Measurements from ENCODE around the gene MOGAT3.

MOGAT3 gene, protein sequence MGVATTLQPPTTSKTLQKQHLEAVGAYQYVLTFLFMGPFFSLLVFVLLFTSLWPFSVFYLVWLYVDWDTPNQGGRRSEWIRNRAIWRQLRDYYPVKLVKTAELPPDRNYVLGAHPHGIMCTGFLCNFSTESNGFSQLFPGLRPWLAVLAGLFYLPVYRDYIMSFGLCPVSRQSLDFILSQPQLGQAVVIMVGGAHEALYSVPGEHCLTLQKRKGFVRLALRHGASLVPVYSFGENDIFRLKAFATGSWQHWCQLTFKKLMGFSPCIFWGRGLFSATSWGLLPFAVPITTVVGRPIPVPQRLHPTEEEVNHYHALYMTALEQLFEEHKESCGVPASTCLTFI

DNA sequence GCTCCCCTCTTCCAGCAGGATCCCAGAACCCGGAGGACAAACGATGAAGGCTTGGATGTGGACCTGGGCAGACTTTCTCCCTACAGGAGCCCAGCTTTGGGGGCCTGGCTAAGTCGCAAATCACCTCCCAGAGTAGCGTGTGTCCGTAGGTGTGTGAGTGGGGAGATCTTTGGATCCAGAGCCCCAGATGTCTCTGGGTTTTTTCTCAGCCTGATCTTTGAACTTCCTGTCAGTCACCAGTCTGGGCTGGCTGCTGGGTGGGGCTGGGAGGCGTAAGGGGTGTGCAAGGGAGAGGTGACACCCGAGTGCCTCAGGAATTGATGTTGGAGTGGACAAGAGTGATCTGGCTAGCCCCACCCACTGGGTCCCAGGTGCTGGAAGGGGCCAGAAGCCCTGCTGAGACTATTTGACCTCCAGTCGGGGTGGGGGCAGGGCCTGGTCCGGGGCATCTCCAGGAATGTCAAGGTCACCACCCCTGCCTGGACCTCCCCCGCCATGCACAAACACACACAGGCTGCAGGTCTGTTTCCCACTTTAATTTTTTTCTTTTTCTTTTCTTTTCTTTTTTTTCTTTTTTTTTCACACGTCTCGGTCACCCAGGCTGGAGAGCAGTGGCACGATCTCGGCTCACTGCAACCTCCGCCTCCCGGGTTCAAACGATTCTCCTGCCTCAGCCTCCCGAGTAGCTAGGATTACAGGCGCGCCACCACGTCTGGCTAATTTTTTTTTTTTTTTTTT, at the start of gene MOGAT3:
MOGAT3 (minus strand) TSS at position 175 of the 738 bp plus-strand sequence. CDS start 182 bp downstream, outside the sequence.
- DNase-seq, result no peak

DNA sequence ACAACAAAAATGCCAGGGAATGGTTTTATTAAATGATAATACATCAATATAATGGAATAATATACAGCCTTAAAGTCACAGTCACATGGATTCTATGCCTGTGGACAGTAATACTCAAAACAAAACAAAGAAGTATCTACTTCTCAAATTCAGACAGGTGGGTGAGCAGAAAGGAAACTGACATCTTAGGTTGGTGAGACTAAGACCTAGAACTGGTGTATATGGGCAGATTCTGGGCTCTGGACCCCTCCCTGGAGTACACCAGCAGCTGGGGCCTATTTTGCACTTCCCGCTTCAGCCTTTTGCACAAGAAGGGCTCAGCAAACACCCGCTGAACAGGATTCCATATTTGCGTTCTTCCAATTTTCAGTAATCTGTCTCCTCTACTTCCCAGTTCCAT, 49.5 kb upstream of the MOGAT3 start:
- no peak for DNase-seq

DNA sequence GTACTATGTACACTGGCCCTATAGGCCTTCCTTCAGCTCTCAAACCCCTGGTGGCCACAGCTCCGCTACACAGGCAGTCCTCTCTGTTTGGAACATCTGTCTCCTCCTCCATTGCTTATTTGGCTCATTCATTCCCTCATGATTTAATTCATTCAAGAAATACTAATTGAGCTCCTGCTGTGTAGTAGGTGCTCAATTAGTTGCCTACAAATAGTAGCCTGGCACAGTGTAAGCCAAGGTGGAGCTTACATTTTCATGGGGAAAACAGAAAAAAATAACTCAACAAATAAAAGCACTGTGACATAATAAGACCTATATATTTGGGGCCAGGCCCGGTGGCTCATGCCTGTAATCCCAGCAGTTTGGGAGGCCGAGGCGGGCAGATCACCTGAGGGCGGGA, 47.4 kb upstream of the MOGAT3 start:
- no peak for DNase-seq

DNA sequence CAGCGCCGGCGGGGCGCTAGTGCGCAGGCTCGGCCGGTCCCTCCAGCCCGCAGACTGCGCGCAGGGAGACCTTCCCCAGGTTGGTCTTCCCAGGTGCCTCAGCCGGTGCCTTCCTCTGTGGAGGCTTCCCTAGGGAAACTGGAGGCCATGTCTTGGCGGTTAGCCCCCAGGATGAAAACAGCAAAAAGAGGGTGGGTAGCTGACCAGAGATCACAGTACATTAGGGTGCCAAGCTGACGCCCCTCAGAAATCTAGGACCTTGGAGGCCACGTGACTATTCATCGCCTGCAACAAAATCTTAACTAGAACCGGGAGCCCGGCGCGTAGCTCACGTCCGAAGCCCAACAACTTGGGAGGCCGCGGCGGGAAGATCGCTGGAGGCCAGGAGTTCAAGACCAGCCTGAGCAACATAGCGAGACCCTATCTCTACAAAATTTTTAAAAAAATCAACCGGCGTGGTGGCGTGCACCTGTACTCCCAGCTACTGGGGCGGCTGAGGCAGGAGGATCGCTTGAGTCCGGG, 44.4 kb upstream of the MOGAT3 start:
- no peak for DNase-seq

DNA sequence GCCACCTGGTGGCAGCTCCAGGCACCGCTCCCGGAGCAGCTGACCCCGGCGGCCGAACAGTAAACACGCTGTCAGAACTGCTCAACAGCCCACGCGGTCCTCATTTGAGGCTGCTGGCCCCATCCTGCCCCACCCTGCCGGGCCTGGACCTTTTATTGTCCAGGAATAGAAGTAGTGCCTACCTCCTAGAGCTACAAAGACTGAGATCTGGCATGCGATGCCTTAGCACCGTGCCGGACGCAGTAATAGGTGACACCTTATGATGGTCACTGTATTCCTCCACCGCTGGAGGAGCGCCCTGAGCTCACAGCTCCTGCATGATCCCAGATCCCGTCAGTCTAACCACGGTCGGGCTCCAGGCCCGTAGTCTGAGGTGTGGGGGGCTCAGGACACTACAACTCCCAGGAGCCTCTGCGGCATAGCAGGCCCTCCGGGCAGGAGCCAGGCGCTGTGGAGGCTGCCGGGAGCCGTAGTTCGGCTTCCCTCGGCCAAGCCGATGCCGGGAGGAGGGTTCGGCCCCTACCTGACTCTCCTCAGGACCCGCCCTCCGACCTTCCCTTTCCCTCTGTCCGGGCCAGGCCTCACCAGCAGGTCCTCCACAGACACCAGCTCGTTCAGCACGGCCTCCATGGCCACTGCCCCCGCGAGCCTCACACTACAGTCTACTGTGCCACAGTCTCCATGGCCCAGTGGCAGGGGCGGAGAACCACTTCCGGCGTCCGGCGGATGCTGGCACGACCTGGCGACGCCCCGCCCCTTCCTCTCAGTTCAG, 43.7 kb upstream of the MOGAT3 start, which contains the start of gene FIS1:
FIS1 (minus strand) TSS at position 707 of the 772 bp plus-strand sequence; CDS start at position 630, 77 bp downstream.
- DNase-seq, result peak; percentile 85

DNA sequence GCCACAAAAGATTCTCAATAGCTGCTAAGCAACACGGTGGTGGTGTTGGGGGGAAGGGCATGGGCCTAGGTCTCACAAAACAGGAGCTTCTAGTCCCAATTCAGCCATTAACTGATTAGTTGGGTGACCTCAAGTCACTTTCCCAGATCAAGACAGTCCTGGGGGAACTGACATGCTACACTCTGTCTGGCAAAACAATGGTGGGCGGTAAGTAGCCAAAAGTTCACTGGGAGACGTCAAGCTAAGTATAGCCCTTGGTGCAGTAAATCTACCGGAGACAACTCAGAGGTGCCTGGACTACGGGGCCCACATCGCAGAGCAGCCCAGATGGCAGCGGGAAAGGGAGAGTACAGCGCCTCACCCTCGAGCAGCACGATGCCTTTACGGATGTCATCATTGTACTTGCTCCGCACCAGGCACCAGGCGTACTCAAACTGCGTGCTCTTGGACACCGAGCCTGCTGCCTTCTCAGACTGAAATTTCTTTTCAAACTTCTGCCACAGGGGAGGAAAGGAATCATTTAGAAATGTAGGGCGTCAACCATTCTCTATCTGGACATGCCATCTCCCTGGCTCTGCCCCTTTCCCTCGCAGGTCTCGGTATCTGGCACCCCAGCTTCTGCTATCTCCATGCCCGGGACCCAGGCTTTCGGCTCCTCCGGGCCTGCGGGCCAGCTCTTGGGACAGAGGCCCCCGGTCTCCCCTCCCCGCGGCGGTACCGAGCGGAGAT, 43.0 kb upstream of the MOGAT3 start:
- no peak for DNase-seq

DNA sequence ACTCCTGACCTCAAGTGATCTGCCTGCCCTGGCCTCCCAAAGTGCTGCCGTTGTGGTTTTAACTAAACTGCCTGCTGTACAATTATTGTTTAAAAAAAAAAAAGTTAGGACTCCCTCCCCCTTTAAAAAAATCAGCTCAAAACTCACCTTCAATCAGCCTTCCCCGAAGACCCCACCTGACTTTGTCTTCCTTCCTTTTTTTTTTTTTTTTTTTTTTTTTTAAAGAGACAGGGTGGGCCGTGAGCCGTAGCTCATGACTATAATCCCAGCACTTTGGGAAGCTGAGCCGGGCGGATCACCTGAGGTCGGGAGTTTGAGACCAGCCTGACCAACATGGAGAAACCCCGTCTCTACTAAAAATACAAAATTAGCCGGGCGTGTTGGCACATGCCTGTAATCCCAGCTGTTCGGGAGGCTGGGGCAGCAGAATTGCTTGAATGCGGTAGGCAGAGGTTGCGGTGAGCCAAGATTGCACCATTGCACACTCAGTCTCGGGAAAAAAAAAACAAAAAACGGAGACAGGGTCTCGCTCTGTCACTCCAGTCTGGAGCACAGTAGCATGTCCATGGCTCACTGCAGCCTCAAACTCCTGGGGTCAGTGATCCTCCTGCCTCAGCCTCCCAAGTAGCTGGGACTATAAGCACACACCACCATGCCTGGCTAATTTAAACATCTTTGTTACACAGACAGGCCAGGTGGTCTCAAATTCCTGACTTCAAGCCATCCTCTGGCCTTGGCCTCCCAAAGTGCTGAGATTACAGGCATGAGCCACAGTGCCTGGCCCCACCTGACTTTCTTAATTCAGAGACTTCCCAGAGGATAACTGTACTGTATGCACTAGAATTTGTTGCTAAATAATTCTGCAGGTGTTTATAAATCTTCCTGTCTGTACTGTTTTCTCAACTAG, 40.9 kb upstream of the MOGAT3 start:
- DNase-seq, result no peak

DNA sequence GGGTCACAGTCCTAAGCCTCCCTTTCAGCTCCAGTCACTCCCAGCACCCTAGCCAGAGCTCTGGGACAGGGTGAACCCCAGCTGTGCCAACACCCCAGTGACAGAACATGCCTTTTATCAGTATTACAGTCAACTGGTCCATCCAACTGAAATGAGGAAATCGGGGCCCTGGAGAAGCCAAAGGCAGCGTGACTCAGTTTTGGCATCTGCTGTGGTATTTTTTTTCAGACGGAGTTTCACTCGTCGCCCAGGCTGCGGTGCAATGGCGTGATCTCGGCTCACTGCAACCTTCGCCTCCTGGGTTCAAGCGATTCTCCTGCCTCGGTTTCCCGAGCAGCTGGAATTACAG, 40.2 kb upstream of the MOGAT3 start:
- DNase-seq, result no peak

DNA sequence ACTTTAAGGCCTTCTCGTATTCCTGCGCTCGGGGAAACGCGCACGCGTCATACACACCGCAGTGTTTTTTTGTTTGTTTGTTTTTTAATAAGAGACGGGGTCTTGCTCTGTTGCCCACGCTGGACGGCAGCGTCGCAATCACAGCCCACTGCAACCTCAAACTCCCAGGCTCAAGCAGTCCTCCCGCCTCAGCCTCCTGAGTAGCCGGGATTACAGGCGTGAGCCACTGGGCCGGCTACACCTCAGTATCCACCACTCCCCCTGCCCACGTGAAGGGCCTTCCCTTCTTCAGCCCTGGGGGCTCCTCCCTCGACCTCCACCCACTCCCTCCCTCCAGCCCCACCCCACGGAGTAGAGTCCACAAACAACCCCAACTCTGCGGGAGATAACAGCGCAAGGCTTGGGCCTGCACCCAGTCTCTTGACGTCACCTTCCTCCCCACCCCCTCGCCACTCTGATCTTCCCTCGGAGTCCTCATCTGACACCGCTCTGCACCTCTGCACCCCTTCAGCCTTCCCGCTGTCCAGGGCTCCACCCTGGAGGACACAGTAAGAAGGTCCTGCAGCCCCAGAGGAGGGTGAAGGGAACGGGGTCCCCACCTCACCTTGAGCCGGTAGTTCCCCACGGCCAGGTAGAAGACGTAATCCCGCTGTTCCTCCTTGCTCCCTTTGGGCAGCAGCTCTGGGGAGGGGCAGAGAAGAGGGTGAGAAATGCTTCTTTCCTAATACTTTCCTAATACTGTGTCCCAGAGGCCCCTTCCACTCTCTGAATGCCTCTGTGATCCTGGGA, 39.6 kb upstream of the MOGAT3 start:
- no peak for DNase-seq

DNA sequence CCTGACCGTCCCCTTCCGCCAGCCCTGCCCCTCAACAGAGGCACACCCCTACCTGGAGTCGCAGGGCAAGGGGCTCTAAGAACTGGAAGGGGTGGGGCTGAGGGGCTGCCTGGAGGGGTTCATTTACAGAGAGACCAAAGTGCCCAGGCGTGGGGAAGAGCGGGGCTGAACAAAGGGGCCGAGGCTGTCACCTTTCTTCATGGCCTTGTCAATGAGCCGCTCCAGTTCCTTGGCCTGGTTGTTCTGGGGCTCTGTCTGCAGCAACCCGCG, 39.0 kb upstream of the MOGAT3 start:
- no peak for DNase-seq

DNA sequence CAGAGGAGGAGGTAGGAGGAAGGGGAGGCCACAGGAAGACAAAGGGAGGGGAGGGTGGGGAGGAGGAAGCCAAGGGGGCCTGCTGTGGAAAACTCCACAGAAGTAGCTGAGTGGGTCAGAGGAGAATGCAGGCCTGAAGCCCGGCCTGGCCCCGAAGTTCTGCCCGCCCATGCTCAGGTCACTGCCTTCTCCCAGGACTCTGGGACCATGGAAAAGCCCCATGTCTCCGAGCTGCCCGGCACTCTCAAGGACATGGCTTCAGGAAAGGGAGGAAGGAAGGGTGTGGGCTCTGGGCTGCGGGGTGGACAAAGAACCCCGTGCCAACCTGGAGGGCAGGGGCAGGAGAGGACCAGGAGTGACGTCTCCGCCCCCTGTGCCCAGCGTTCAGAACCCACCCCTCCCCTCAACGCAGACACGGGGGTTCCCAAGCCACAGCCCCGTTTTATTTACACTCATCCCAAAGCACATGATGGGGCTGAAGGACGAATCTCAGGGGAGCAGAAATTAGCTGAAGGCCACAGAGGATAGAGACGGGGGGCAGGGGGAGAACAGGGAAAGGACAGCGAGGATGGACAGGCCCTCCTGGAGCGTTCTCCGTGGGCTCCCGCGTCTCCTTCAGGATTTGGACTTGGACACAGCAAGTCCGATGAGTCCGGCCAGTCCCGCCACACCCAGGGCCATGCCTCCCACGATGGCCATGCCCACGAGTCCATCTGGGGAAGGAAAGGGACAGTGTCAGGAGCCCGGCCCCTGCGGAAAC, 38.5 kb upstream of the MOGAT3 start:
- no peak for DNase-seq

DNA sequence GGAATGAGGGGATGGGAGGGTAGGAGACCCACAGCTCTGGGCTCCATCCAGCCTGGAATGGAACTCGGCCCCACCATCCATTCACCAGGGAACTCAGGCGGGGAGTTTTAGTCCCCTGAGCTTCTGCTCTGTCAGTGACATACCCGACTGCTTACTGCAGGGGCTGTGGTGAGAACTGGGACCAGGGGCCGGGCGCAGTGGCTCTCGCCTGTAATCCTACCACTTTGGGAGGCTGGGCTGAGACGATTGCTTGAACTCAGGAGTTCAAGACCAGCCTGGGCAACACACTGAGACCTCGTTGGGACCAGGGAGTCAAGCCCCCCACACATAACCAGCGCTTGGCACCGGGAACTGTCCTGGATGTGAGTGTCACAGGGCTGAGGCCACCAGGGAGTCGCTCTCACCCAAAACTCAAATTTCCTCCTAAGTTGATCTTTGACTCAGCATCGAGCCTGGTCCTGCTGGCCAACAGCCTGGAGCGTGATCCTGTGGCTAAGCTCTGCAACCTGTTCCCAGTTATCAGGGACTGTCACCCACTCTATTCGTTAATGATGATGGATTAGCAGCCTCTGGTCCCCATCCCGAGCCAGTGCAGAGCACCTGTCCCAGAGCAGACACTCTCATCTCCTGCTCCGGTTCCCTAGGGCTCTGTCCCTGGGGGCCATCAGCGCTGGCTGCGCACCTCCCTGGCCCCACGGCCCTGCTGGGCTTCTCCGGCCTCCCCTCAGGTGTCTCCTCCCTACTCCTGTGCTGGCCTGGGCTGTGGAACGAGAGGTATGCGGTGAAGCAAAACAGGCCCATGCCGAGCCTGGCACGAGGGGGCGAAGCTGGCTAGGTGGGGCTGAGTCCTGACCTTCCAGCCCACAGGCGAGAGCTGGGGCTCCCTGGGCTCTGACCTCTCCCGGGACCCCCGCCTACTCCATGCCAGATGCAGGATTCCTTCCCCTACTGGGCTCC, 37.7 kb upstream of the MOGAT3 start:
- no peak for DNase-seq

DNA sequence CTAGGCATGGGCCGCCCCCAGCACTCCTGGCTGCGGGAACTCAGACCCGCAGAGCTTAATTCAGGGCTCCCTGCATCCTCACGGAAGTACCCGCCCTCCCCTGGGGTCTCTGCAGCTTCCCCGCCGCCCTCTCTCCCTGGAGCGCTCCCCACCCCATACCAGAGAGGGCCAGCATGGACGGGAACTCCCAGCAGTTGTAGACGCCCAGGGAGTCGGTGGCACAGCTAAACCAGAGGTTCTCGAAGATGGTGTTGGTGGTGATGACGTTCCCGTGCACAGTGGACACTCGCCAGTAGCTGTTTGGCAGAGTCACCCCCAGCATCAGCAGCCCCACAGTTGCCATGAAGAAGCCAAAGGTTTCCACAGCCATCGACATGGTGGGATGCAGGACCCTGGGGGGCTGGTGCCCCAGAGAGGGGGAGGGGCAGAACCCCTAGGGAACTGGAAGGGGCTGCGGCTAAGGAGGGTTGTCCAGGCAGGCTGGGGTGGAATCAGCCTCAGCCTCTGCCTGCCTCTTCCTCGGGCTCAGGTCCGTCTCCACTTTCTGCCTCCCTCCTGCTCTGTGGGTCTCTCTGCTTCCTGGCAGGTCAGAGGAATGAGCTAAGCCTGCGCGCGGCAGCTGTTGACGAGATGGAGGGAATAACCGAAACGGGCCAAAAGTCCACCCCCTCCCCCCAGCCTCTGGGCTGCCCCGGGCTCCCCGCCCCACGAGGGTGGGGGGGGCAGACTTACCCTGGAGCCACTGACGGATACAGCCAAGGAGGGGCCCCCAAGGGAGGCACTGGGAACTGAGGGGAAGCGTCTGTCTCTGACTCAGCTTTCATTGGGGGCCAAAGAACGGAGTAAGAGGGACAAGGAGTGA, 36.6 kb upstream of the MOGAT3 start, which contains the start of gene CLDN15:
CLDN15 (minus strand) TSS at position 597 of the 862 bp plus-strand sequence; CDS start at position 376, 221 bp downstream.
- DNase-seq, result no peak

DNA sequence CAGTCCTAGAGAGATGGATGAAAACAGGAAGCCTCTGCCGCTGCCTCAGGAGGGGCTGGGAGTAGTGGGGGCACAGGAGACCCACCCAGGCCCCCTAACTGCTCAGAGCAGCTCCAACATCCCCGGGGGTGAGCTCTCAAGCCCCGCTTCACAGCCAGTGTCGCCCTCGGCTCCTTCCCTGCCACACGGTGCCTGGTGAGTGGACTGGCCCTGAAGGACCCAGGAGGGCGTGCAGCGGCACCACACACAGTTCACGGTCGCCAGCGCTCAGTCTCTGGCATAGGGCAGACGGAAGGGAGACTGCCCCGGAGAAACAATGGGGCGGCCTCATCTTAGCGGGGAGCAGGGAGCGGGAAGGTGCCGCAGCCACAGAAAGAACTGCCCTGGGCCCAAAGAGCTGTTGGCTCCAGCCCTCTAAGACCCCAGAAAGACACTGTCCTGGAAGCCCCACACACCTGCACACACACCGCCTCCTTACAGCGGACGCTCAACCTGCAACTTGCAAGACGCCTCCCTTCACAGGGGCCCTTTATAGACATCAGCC, 35.5 kb upstream of the MOGAT3 start:
- no peak for DNase-seq

DNA sequence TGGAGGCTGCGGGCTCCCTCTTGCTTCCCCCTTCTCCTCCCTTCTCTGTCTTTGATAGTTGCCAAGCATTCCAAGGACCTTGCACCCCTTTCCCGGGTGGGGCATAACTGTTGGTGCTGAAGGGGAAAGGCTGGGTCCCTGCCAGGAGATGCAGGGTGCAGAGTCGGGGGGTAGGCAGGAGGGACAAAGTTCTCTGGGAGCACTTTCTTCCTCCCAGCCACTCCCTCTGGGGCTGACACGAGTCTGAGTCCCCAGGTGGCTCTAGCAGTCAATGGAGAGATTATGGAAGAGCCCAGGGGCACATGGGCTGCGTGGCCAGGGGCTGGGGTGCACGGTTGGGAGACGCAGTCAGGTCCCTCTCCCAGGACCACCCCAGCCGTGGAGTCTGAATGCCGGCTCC, 34.7 kb upstream of the MOGAT3 start:
- no peak for DNase-seq

DNA sequence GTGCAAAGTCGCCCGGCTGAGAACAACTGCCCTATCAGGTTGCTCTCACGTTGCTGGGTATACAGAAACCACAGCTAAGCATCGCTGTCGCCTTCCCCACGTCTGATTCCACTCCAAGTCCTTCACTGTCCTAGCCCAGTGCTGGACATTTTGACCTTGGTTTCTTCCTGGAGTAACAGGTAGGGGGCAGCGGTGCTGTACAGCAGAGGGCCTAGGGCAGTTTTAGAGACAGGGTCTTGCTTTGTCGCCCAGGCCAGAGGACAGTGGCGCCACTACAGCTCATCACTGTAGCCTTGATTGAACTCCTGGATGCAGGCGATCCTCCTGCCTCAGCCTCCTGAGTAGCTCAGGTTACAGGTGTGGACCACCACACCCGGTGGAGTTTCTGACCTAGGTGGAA, 34.2 kb upstream of the MOGAT3 start:
- DNase-seq, result no peak

DNA sequence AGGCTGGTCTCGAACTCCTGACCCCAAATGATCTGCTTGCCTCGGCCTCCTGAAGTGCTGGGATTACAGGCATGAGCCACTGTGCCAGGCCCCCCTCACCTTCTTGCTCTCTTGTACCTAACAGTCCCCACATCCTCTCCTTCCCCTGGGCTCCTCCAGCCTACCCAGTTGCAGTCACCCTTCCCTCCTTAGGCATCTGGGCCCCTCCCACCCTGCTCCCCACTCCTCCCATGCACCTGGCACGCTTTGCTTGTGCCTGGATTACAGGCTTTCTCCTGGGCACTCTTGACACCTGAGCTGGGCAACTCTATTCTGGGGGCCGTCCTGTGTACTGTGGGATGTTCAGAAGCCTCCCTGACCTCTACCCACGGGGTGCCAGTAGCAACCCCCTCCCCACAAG, 33.8 kb upstream of the MOGAT3 start:
- DNase-seq, result no peak

All from activated T-cell treated with anti-CD3 and anti-CD28 coated beads for 4 hours (primary cell).